WERI-Rb-1 (cell line): Measurements from ENCODE around the gene GNA14.

ENCODE experiments used
- DNase-seq: peaks from one replicate; pipeline ENCODE4 v3.0.0-alpha.2; 2020
- H3K27ac ChIP-seq: fragments of 250-450 bp; sonication (Bioruptor Pico); 2 replicates; pipeline ENCODE4 v1.5.1; 2020; ENCODE audit warnings: mild to moderate bottlenecking, moderate library complexity
- H3K27me3 ChIP-seq: fragments of 250-450 bp; sonication (Bioruptor Pico); 2 replicates; pipeline ENCODE4 v1.5.1; 2021; ENCODE audit warnings: mild to moderate bottlenecking, low read depth, moderate library complexity; ENCODE audit not compliant: insufficient read depth, severe bottlenecking
- H3K36me3 ChIP-seq: fragments of 250-450 bp; sonication (Bioruptor Pico); 2 replicates; pipeline ENCODE4 v1.5.1; 2020; ENCODE audit warnings: mild to moderate bottlenecking, moderate library complexity
- H3K4me3 ChIP-seq: 2 replicates; pipeline ENCODE4 v1.5.1; 2011; ENCODE audit warnings: low read depth, mild to moderate bottlenecking, control low read depth, low read length
- H3K9me3 ChIP-seq: fragments of 250-450 bp; sonication (Bioruptor Pico); 2 replicates; pipeline ENCODE4 v1.5.1; 2021; ENCODE audit warnings: mild to moderate bottlenecking, moderate library complexity; ENCODE audit not compliant: severe bottlenecking
- TF ChIP-seq, protein P1 (sequence below): IDR thresholded peaks from 2 replicates; pipeline ENCODE4 v1.5.1; 2011; ENCODE audit warnings: low read depth, mild to moderate bottlenecking, control low read depth, inconsistent platforms, low read length

The GNA14 gene

DNA sequence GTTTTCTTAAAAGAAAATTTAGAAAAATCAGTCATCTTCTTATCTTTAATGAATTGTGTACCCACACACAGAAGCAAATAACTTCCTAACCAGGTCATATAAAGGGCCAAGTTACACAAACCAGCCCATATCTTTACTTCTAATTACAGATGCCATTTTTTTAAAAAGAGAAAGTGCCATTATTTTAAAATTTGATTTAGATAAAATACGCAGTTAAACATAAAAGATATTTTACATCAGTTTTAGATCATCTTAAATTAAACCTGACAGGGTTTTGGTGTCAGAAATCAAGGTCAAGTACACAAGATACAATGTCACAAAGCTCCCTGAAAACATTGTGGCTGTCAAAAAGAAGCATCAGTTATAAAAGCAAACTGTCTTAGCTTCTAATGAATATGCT, 129.4 kb downstream of the GNA14 start:
- TF ChIP-seq, protein P1, sequence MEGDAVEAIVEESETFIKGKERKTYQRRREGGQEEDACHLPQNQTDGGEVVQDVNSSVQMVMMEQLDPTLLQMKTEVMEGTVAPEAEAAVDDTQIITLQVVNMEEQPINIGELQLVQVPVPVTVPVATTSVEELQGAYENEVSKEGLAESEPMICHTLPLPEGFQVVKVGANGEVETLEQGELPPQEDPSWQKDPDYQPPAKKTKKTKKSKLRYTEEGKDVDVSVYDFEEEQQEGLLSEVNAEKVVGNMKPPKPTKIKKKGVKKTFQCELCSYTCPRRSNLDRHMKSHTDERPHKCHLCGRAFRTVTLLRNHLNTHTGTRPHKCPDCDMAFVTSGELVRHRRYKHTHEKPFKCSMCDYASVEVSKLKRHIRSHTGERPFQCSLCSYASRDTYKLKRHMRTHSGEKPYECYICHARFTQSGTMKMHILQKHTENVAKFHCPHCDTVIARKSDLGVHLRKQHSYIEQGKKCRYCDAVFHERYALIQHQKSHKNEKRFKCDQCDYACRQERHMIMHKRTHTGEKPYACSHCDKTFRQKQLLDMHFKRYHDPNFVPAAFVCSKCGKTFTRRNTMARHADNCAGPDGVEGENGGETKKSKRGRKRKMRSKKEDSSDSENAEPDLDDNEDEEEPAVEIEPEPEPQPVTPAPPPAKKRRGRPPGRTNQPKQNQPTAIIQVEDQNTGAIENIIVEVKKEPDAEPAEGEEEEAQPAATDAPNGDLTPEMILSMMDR, result no peak
- no peak overlapping the region for H3K4me3 ChIP-seq
- no peaks in the 10 kb centered on the region for H3K36me3 ChIP-seq
- DNase-seq, result no peak
- no peak overlapping the region for H3K27ac ChIP-seq
- H3K9me3 ChIP-seq, result peaks cover 2% of the 10 kb centered on the region
- no peaks in the 10 kb centered on the region for H3K27me3 ChIP-seq

DNA sequence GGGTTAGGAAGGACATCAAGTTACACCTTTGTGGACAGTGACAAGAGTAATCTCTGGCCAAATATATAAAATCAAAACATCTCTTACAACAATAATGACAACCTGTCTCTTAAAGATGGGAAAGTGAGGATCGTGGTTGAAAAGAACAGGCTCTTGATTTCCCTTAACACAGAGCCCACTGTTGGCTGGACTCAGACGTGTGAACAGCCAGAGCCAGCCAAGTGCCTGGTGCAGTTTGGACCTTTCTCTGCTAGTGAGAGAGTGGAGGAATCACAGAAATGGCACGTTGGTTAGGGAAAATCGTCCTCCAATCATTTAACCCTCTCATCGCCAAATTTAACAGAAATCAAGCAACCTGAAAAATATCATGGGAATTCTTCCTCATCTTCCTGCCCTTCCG, 131.3 kb downstream of the GNA14 start:
- no peak overlapping the region for H3K4me3 ChIP-seq
- H3K27ac ChIP-seq, result no peak overlapping the region
- H3K27me3 ChIP-seq, result no peaks in the 10 kb centered on the region
- H3K9me3 ChIP-seq, result peaks cover 2% of the 10 kb centered on the region
- TF ChIP-seq, protein P1, result no peak
- no peaks in the 10 kb centered on the region for H3K36me3 ChIP-seq
- DNase-seq, result no peak

DNA sequence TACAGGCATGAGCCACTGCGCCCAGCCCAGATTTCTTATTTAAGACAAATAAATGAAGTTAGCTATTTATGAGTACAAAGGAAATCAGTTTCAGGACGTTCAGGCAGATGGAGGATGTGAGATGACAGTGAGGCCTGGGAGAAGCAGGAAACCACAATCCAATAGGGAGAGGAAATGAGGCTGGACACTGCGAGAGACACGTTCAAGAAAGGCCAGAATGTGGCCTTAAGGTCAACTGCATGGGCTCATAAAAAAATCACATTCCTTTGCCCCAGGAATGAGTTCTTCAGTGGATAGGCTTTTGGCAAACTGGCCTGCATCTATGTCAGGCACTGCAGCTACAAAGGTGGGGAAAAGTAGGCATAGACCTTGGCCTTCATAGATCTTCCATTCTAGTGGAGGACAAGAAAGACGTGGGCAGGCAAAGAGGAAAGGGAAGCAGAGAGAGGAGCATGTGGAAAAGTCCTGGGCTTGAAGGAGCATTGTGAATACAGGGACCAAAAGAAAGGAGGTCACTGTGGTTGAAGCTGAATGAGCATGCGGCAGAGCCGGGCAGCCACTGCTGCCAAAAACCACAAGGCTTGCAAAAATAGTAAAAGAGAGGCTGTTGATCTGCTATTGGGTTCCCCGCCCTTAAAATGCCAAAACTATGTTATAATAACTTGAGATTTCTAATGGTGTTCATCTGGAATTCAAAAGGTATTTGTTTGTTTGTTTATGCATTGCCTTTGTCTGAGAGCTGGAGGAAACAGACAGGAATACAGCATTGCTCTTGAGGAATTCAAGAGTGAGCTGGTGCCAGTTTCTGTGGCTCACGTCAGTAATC, 133.0 kb downstream of the GNA14 start:
- no peak overlapping the region for H3K27ac ChIP-seq
- H3K4me3 ChIP-seq, result no peak overlapping the region
- TF ChIP-seq, protein P1, result no peak

DNA sequence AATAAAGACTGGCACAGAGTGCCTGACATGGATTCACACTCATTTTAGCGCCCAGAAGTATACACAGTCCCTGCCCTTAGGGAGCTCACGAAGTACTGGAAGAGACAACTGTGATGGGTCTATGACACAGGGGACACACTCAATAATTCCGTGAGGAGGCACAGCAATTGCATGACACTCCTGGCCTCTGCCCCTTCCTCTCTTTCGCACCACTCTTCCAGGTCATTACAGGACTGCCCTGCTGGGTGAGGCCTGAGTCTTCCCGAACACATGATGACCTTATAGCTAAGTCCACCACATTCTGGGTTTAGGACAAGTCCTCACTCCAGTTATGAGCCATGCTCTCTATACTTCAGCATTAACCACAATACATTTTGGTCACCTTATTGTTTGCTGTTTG, 134.7 kb downstream of the GNA14 start:
- H3K9me3 ChIP-seq, result peaks cover 2% of the 10 kb centered on the region
- no peaks in the 10 kb centered on the region for H3K36me3 ChIP-seq

More for the DNA sequence above, 133.0 kb downstream of the GNA14 start:
- Histone ChIP-seq H3K36me3 (no peaks in the 10 kb centered on the region), H3K9me3 (peaks cover 2% of the 10 kb centered on the region), H3K27me3 (no peaks in the 10 kb centered on the region)
- no peak for DNase-seq

DNA sequence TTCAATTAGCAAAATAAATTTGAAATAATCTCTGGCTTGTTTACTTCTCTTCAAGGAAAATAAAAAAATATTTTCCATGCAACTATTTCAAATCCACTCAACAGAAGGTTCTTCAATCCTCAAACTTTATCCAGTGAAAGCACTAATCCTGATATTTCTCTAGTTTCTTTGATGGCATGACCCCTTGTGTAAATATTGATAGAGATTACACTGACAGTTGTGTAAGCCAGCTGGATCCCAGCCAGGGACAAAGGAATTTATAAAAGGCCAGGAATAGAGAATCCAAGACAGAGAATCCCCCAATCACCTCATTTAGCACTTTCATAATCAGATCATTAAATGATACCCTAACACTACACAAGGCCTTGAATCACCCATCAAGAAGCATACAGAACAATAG, 135.2 kb downstream of the GNA14 start:
- Histone ChIP-seq H3K9me3 (peaks cover 2% of the 10 kb centered on the region), H3K36me3 (no peaks in the 10 kb centered on the region), H3K27me3 (no peaks in the 10 kb centered on the region), H3K4me3 (no peak overlapping the region), H3K27ac (no peak overlapping the region)
- DNase-seq, result no peak
- TF ChIP-seq, protein P1, result no peak

More for the DNA sequence above, 134.7 kb downstream of the GNA14 start:
- no peak overlapping the region for H3K27ac ChIP-seq
- no peaks in the 10 kb centered on the region for H3K27me3 ChIP-seq
- H3K4me3 ChIP-seq, result no peak overlapping the region
- no peak for DNase-seq
- TF ChIP-seq, protein P1, result no peak
